Measurements from ENCODE around the gene GREB1L. TPM values are rescaled to one million over a fixed set of nuclear protein-coding genes. Genes with fewer than 3 reads are reported as not detected.
A peak's percentile ranks its signal among the peaks of the same experiment; 100 is the strongest.
"Not testable (repeated sequence)": the region's sequence is repeated elsewhere in the genome, so short reads cannot be mapped to it uniquely, and the experiment has no call there.

GREB1L gene
- total RNA-seq, 1 donor from 2014 or later: 0.70 TPM

GRCh38 chr18:21362831-21363230, 120.8 kb downstream of the GREB1L start:
- Mint-ChIP-seq H3K27ac (ENCODE audit: unreplicated experiment) (no peak overlapping the region), H3K4me1 (ENCODE audit: unreplicated experiment) (peaks cover 8% of the 10 kb centered on the region), H3K9me3 (ENCODE audit: unreplicated experiment) (no peaks in the 10 kb centered on the region), H3K27me3 (ENCODE audit: unreplicated experiment) (peaks cover 10% of the 10 kb centered on the region), H3K36me3 (ENCODE audit: unreplicated experiment) (no peaks in the 10 kb centered on the region), H3K4me3 (ENCODE audit: unreplicated experiment) (no peak overlapping the region)
- TF ChIP-seq, protein P1, sequence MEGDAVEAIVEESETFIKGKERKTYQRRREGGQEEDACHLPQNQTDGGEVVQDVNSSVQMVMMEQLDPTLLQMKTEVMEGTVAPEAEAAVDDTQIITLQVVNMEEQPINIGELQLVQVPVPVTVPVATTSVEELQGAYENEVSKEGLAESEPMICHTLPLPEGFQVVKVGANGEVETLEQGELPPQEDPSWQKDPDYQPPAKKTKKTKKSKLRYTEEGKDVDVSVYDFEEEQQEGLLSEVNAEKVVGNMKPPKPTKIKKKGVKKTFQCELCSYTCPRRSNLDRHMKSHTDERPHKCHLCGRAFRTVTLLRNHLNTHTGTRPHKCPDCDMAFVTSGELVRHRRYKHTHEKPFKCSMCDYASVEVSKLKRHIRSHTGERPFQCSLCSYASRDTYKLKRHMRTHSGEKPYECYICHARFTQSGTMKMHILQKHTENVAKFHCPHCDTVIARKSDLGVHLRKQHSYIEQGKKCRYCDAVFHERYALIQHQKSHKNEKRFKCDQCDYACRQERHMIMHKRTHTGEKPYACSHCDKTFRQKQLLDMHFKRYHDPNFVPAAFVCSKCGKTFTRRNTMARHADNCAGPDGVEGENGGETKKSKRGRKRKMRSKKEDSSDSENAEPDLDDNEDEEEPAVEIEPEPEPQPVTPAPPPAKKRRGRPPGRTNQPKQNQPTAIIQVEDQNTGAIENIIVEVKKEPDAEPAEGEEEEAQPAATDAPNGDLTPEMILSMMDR (IDR thresholded peaks at IDR 0.05): no peak
- no peak for DNase-seq (ENCODE audit: extremely low spot score, unreplicated experiment)

DNA sequence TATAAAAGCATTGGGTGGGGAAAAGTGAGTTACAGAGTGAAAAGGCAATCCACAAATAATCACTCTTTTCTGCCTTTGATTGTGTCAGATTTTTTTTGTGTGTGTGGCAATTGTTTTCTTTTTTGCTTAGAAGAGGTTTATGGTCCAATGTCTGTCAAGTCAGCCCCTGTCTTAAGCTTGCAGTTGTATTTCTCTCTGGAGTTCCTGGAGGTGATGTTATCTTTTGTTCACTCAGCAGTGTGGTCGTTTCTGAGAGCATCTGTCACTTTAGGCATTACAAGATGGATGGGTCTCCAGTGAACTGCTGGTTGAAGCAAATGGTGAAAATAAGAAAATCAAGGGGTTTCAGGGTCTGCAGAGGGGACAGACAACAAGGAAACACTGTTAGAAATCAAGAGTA, 121.3 kb downstream of the GREB1L start:
- H3K9me3 Mint-ChIP-seq (ENCODE audit: unreplicated experiment): no peaks in the 10 kb centered on the region
- TF ChIP-seq, protein P1 (IDR thresholded peaks at IDR 0.05): no peak
- peaks cover 8% of the 10 kb centered on the region for H3K4me1 Mint-ChIP-seq (ENCODE audit: unreplicated experiment)
- H3K4me3 Mint-ChIP-seq (ENCODE audit: unreplicated experiment): no peak overlapping the region
- peaks cover 10% of the 10 kb centered on the region for H3K27me3 Mint-ChIP-seq (ENCODE audit: unreplicated experiment)
- DNase-seq (ENCODE audit: extremely low spot score, unreplicated experiment): no peak
- H3K36me3 Mint-ChIP-seq (ENCODE audit: unreplicated experiment): no peaks in the 10 kb centered on the region
- H3K27ac Mint-ChIP-seq (ENCODE audit: unreplicated experiment): no peak overlapping the region

DNA sequence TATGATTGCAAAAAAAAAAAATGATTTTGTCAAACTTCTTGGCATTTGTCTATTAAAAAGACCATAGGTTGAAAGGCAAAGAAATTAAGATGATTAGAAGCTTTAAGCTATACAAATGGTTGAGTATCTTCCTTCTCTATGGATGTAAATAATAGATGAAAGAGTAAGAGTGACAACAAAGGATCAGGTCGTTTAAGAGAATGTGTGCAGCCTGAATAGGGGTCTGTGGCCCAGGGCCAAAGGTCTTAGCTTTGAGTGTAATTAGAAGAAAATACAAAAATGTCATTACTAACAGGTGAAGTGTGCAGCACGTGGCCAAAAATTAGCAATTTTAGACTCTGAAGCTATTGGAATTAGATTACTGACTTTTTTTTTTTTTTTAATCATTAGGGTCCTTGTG, 122.4 kb downstream of the GREB1L start:
- Mint-ChIP-seq H3K36me3 (ENCODE audit: unreplicated experiment) (no peaks in the 10 kb centered on the region), H3K4me3 (ENCODE audit: unreplicated experiment) (no peak overlapping the region), H3K4me1 (ENCODE audit: unreplicated experiment) (peaks cover 18% of the 10 kb centered on the region), H3K27me3 (ENCODE audit: unreplicated experiment) (peaks cover 10% of the 10 kb centered on the region), H3K9me3 (ENCODE audit: unreplicated experiment) (no peaks in the 10 kb centered on the region), H3K27ac (ENCODE audit: unreplicated experiment) (no peak overlapping the region)
- TF ChIP-seq, protein P1 (IDR thresholded peaks at IDR 0.05): no peak
- no peak for DNase-seq (ENCODE audit: extremely low spot score, unreplicated experiment)

DNA sequence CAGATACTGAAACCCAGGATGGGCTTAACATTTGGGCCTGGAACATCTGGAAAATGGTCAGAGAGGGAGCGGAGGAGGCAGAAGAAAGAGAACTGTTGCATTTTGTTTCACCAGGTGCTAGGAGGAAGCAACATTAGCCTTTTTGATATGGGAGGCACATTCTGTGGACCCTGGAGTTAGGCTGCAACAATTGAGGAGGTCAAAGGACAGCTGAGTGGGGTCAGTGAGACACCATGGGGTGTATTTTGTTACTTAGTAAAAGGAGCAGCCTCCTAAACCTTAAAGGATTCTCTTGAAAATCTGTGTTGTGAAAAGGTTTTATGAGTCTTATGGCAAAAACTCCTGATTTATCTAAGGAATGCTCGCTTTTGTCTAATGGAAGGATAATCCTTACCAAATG, 124.9 kb downstream of the GREB1L start:
- Mint-ChIP-seq H3K4me3 (ENCODE audit: unreplicated experiment) (no peak overlapping the region), H3K9me3 (ENCODE audit: unreplicated experiment) (no peaks in the 10 kb centered on the region), H3K36me3 (ENCODE audit: unreplicated experiment) (no peaks in the 10 kb centered on the region), H3K27ac (ENCODE audit: unreplicated experiment) (no peak overlapping the region), H3K4me1 (ENCODE audit: unreplicated experiment) (peaks cover 16% of the 10 kb centered on the region), H3K27me3 (ENCODE audit: unreplicated experiment) (peaks cover 6% of the 10 kb centered on the region)
- no peak for DNase-seq (ENCODE audit: extremely low spot score, unreplicated experiment)
- TF ChIP-seq, protein P1 (IDR thresholded peaks at IDR 0.05): no peak

DNA sequence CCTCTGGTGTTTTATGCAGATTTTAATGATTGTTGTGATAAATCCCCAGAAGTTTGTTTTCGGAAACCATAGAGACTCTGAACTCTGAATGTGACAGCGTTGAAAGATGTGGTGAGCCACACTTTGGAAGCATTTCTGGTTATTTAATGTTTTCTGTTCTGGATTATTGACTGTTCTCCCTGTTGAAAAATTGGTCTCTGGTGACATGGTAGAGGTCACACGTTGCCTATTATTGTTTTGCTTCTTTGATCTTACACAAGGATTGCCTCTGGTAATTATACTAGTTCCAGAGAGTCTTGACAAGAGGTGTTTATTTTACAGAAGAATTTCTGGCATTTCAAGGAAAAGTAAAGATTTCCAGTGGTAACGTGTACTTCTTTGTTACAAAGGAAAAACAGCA, 127.1 kb downstream of the GREB1L start:
- TF ChIP-seq, protein P1 (IDR thresholded peaks at IDR 0.05): no peak
- Mint-ChIP-seq H3K27me3 (ENCODE audit: unreplicated experiment) (peaks cover 6% of the 10 kb centered on the region), H3K27ac (ENCODE audit: unreplicated experiment) (peak overlapping the region; percentile 35), H3K36me3 (ENCODE audit: unreplicated experiment) (no peaks in the 10 kb centered on the region), H3K4me3 (ENCODE audit: unreplicated experiment) (no peak overlapping the region), H3K9me3 (ENCODE audit: unreplicated experiment) (no peaks in the 10 kb centered on the region), H3K4me1 (ENCODE audit: unreplicated experiment) (peaks cover 16% of the 10 kb centered on the region)
- DNase-seq (ENCODE audit: extremely low spot score, unreplicated experiment): no peak

DNA sequence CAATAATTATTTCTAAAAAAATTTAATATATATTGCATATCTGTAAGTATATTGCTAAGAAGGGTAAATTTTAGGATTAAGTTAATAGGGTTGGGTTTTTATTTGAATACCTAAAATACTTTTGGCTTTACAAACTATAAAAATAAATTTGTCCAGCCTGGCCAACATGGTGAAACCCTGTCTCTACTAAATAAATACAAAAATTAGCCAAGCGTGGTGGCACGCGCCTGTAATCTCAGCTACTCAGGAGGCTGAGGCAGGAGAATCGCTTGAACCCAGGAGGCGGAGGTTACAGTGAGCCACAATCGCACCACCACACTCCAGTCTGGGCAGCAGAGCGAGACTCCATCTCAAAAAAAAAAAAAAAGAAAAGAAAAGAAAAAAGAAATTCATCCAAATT, 127.6 kb downstream of the GREB1L start:
- not testable (repeated sequence) for H3K9me3 Mint-ChIP-seq (ENCODE audit: unreplicated experiment); H3K4me3 Mint-ChIP-seq (ENCODE audit: unreplicated experiment); DNase-seq (ENCODE audit: extremely low spot score, unreplicated experiment); H3K36me3 Mint-ChIP-seq (ENCODE audit: unreplicated experiment); H3K27ac Mint-ChIP-seq (ENCODE audit: unreplicated experiment); H3K27me3 Mint-ChIP-seq (ENCODE audit: unreplicated experiment)
- H3K4me1 Mint-ChIP-seq (ENCODE audit: unreplicated experiment): peaks cover 16% of the 10 kb centered on the region

All from osteocyte (in vitro differentiated cells).